HTERT RPE-1 (cell line): ENCODE data around the gene DUSP9.

Experiments
- in situ Hi-C: fragments of 300-500 bp; cut with MboI; formaldehyde crosslinking; loops from 4 replicates; pipeline ENCODE4 v1.14.3; 2020; ENCODE audit warnings: low sequenced_read_pairs

DUSP9 gene

DNA sequence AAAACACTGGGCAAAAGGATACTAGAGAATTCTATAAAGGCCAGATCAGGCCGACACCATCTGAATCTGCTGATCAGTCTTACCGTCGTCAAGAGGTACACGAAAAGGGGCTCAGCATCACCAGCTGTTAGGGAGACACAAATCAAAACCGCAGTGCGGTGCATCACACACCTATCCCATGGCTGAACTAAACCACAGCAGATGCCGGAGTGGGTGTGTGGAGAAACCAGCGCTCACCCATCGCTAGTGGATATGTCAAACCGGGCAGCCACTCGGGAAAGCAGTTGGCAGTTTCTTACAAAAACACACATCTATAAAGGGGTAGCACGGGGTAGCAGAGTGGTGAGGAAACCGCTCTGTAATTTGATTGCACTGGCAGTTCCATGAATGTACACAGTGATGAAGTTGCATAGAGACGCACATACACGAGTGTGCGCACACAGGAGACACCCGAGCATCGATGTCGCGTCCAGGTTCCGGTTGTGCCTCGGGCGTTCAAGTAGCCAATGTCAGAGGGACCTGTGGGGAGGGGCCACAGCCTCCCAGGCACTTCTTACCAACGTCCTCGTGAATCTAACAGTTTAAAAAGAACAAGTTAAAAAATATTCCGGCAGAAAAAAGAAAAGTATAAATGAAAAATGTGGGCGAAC, 24.9 kb upstream of the DUSP9 start:
- in situ Hi-C loops = no loop called here

DNA sequence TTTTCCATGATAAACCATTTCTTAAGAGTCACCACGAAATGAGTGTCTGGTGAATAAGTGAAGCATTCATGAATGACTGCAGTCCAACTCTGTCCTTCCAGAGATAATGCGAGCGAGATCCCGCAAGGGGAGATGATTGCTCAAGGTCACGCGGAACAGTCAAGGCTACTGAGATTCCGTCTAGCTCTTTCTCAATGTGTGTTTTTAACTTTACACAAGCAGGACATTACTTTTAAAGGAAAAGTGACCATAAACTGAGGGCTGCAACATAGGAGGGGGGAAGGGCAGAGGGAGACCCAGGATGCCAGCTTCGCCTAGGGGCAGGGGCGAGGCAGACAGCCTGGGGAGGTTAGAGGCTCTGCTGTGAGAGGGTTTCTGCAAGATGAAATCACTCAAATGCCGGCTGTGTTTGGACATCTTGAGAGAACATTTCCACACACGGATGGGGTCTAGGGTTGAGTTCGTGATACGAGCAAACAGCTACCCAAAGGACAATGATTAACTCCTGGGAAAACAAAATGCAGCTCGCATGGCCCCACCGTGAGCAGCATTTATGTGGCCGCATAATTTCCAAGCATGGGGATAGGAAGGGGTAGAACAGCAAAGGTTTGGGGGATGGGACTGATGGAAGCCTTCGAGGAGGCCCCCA, 24.2 kb upstream of the DUSP9 start:
- in situ Hi-C loops = no loop called here

DNA sequence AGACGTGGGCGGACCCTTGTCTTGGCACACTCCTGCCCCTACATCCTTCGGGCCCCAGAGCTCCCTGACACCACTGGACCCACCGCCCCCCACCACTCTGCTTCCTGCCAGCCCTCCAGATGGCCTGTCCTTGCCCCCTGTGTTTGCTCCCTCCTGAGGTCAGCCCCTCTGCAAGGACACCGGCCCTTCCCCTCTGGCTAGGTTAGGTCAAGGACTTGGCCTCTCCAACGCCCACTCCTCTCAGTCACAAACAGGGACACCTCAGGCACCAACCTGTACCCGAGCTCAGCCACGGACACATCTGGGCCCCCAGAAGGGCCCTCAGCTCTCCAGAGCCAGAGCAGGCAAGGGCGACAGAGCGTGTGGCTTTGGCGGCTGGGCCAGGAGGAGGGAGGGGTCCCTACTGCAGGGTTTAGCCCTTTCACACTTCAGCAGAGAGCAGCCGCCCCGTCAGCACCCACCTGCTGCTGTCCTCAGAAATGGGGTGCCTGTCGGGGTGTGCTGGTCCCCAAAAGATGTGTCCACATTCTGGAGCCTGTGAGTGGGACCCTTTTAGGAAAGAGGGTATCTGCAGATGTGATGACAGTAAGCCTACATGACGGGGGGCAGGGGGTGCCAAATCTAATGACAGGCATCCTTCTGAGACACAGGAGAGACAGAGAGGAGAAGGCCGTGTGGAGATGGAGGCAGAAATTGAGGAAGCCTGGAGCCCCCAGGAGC, 23.5 kb upstream of the DUSP9 start:
- in situ Hi-C loops = no loop called here

DNA sequence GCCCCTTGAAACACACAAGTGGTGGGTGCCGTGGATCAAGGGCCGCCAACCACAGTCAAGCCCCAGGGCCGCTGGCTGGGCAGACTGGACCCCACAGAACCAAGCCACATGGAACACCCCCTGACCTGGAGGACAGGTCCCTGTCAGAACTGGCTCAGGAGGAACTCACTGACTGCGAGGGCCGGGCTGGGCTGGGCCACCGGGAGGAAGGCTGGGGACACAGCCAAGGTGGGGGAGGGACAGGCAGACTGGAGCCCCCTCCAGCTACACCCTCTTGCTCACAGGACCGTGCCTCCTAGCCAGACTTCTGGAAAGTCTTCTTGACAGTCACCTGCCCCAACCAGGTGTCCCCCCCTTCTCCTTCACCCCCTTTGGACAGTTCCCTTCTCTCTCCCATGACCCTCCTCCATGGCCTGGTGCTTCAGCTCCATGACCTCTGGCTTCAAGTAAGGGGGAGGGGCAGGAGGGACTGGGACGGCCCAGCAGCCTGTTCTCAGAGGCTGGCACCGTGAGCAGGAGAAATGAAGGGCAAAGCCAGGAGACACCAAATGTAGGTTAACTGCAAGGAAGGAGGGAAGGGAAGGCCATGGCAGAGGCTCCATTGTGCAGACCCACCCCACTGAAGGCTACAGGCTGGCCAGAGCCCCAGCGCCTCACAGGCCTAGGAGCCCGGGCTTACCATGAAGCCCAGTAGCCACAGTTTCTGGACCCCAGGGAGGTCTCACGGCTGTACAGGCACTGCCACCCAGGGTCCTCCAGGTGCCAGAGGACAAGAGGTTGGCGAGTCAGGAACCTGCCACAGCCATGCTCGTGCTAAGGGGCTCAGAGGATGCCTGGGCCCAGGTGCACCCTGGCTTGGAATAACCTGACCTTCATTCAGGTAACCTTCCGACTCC, 22.6 kb upstream of the DUSP9 start:
- in situ Hi-C loops = no loop called here

DNA sequence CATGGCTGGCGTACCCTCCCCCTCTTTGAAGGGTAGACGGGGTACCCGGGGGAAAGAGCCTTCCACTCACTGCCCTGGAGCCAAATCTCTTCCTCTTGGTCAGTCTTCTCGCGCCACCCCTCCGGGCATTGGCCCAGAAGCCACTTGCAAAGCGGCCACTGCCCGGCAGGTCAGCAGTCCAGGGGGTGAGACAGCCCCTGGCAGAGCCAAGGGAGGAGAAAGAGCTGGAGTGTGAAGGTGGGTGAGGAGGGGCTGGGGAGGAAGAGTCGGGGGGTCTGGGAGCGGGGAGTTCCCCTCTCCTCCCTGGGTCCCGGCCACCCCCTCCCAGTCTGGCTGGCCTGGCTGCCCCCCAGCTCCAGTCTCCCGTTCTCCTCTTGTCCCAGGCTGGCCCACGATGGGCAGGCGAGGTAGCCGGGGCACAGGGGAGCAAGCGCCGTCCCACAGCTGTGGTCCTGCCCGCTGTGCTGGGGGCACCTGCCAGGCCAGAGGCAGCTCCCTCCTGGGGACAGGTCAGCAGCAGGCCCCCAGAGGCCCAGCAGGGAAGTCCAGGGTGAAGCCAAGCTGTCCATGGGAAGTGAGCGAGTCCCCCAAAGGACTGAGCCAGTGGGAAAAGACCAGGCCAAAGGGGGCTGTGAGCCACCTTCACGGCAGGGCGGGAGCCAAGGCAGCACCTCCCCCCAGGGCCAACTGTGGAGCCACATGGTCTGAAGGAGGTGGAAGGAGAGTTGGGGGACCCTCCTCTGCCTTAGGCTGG, 21.6 kb upstream of the DUSP9 start:
- in situ Hi-C loops = no loop called here

DNA sequence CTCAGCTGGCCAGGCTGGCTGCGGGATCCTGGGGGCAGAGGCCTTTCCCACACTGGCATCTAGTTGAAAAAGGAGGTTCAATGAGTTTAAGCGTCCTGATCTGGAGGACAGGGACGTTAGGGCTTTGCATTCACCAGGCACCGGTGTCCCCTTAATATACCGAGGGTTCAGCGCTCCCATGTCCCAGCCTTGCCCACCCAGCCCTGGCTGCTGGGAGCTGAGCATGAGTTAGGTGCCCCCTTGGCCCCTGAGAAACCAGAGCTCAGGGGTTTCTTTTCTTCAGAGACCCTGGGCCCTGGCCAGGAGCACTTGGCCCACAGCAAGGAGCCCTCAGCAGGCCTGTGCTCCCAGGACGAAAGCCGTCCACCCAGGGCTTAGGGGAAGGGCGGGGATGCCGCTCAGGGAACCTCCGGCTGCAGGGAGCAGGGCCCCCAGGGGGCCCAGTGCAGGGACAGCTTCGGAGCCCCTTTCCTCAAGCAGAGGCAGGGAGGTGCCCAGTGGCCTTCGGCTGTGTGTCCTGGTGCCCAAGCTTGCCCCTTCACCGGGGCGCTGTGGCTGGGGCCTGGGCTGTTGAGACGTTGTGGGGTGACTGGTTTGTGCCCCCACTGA, 20.9 kb upstream of the DUSP9 start:
- in situ Hi-C loops = no loop called here

DNA sequence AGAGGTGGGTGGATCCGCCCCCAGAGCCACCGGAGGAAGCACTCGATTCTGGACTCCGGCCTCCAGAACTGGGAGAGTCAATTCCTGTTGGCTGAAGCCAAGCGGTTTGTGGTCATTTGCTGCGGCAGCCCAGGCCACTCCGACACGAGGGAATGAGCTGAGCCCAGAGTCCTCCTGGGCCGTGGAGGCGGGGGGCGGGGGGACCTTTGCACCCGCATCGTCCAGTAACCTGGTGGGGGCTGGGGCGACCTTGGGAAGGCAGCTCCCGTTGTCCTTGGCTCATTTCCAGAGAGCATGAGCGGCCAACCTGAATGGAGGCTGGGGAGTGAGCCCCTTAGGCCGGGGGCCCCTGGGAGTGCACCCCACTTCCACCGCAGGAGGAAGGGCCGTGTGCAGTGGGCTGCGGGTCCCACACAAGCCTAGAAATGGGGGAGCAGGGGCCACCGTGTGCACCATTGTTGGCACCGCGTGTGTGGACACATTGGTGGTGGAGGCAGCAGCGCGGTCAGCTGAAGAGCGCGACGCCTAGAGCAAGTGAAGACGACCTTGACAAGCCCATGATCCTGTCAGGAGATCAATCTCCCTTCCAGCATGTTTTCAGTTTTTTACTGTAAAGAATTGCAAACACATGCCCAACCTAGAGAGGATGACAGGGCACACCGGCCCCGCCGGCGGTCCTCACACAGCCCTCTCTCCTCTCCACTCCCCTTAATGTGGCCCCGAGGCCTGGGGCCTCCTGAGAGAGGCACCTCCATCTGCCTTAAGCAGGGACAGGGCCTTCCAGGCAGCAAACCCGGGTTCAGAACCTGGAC, 19.9 kb upstream of the DUSP9 start:
- in situ Hi-C loops = no loop called here

DNA sequence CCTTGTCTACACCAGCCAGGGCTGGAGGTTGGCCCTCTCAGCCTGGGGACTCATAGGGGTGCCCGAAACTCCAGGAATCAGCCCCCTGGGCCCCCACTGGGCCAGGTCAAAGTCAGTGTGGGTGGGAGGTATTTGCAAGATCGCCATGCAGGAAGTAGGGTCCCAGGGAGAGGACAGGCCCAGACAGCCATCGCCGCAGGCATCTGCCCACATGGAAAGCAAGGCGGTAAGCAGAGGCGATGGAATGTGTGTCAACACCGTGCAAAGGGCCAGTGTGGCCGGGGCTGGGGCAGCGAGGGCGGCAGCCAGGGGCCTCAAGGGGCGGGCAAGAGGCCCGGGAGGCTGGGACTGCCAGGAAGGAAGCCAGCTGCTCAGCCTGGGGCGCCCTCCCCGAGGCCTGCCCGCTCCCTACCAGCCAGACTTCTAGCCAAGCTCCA, 19.3 kb upstream of the DUSP9 start:
- in situ Hi-C loops = no loop called here

DNA sequence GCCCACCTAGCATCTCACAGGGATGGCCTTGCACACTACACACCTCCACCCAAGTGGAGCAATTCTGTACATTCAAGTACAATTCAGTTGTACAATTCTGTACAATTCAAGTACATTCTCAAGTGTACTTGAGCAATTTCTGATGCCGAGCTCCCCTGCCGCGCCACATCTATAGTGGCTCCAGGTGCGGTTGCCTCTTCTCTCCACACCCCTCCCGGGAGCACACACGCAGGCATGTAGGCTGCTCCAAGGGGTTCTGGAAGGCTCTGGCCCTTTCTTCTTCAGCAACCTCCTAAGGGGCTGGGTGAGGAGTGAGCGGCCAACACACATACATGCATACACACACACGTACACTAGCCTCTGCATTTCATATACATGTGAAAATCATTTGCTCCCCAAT, 18.9 kb upstream of the DUSP9 start:
- in situ Hi-C loops = no loop called here

DNA sequence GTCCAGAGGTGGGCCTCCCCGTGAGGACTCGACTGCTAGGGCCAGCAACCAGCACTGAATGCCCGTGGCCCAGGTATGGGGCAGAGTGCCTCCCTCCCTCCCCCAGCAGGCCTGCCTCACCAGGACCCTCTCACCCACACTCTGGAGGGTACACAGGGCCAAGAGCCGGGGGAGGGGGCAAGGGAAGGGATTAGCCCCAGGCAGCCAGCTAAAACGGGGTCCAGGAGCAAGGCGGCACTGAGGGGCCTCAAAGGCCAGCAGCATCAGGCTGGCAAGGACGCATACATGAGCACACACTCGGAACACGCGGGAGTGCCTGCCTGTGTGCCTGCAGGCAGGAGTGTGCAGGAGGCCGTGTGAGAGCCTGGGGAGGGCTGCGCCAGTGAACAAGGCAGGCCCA, 18.3 kb upstream of the DUSP9 start:
- in situ Hi-C loops = no loop called here

DNA sequence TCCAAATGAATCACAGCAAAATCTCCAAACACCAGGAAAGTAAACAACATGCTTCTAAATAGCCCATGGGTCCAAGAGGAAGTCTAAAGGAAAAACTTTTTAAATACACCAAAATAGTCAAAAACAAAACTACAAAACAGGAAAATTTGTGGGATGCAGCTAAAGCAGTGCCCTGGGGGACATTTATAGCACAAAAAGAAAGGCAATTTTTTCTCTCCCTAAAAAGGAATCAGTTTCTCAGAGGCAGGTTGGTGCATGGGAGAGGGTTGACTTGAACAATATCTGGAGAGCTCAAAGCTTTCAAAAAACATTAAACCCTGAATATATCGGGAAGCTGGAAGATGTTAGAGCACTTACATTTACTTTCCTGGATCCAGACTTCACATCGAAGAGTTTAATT, 15.7 kb upstream of the DUSP9 start:
- in situ Hi-C loops = no loop called here

DNA sequence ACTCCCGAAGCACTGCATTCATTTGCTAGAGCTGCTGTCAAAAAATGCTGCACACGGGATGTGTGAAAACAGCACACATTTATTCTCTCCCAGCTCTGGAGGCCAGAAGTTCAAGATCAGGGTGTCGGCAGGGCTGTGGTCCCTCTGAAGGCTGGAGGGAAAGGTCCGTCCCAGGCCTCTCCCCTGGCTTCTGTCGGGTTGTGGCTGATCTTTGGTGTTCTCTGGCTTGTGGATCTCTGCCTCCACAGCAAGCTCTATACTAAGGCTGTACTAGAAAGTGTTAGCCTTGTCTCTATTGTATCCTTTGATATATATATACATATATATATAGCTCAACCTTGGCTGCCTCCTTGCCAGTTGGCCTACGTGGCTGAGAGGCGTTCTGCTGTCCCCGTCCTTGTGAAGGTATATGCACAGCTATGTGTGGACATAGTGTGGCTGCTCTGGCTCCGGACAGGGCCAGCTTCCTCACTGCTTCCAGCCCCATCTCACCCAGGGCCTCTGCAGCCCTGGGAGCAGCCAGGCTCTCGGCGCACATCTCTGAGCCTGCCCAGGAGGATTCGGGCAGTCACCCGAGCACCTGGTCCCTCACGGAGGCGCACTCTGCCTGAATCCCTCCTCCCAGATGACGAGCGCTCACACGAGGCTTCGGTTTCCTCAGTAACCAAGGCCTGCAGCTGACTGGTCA, 15.0 kb upstream of the DUSP9 start:
- in situ Hi-C loops = no loop called here

DNA sequence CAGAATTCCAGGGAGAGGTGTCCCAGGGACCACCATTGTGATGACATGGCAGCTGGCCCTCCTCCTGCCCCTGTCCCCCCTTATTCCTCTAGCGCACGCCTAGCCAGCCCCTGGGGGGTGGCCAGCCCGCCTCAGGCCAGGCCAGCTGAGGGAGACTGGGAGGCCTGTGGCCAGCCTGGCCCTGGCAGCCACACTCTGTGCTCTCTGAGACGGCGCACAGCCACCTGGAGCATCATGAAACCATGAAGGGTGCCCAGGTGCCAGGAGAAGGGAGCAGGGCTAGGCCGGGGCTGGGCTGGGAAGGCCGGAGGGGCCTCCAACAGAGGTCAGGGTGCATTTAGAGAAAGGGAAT, 14.4 kb upstream of the DUSP9 start:
- in situ Hi-C loops = no loop called here

DNA sequence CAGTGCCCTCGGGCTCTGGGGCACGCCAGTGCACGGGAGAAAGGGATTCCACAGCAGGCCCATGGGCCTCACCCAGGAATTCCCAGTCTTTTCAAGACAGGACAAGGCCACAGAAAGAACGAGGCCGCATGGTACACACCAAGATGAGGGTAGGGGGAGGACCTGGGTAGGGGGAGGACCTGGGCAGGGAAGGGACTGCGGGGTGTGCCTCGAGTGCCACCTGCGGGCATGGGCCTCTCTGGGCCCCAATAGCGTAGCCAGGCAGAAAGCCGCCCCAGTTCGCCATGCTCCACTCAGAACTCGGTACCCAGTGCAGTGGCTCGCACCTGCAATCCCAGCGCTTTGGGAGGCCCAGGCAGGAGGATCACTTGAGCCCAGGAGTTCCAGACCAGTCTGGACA, 14.0 kb upstream of the DUSP9 start:
- in situ Hi-C loops = no loop called here

DNA sequence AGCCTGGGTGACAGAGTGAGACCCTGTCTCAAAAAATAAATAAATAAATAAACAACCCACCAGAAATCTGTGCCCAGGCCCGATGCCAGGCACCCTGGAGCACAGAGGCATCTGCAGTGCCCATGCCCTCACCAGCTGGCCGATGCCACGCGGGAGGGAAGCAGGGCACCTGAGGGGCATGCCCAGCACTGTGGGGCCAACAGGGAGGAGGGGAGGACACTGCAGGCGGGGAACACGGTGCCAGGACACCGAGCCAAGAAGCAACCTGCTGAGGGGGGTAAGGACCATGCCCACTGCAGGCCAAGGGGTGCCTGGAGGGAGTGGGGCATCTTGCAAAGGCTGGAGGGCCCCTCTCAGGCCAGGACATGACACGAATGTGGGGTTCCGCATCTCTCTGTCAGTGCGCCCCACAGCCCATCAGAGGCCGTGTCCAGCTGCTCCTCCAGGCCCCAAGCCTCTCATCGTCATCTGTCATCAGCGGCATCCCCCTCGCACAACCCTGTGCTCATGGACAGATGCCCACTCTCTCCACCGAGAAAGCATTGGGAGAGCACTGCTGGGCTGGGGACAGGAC, 13.3 kb upstream of the DUSP9 start:
- in situ Hi-C loops = no loop called here

DNA sequence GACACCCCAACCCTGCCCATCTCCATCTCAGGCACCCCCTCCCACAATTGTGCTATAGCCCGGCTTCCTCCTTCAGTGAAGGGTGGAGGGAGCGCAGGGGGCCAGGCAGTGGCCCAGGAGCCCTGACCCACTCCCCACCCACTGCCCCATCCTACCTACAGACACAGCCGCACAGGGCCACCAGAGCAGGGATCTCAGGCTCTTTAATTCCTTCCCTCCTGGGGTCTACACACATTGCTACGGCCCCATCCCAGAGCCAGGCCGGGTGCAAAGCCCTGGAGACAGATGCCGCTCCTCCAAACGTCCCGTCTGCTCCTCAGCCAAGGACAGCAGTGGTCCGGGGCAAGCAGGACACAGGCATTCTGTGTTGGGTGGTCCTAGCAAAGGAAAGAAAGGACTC, 12.8 kb upstream of the DUSP9 start:
- in situ Hi-C loops = no loop called here

DNA sequence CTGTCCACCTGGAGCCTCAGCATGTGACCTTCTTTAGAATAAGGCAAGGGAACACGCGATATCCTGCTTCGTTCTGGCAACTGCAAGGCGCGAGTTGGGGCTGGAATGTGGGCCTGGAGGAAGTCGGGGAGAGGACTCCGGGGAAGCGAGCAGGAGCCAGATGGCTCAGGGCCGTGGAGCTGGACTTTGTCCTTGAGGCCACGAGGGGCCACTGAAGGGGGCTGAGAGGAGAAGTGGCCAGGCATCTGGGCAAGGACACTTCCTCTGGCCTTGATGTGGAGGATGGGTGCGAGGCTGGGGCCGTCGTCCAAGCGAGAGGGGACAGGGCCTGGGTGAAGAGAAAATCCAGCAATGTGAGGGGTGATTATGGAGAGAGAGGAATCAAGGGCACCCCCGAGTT, 12.2 kb upstream of the DUSP9 start:
- in situ Hi-C loops = no loop called here

DNA sequence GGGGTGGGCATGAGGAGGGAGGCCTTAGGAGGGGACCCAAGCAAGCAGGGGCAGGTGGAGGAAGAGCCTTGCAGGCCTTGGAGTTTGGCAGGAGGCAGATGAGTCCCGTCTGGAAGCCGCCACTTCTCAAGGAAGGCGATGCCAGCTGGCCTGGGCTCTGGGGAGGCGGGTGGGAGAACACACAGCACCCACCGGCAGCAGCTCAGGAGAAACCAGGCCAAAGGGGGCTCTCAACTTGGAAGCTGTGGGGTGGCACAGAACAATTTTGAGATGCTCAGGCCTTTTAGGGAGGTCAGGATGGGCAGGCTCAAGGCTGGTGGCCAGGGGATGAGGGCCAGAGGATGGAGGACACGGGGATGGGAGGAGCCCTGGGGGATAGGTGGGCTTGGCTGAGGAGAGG, 11.6 kb upstream of the DUSP9 start:
- in situ Hi-C loops = no loop called here
